LHCN-M2 (cell line): Measurements from ENCODE around the gene SH3BP5. TPM values are rescaled to one million over a fixed set of nuclear protein-coding genes. Genes with fewer than 3 reads are reported as not detected.
A peak's percentile ranks its signal among the peaks of the same experiment; 100 is the strongest.
"Not testable (repeated sequence)": the region's sequence is repeated elsewhere in the genome, so short reads cannot be mapped to it uniquely, and the experiment has no call there.

Source experiments
- DNase-seq: peaks from one replicate; pipeline ENCODE4 v3.0.0-alpha.2; 2012; ENCODE audit warnings: low read depth
- polyA plus RNA-seq: library from polyadenylated mRNA; unstranded; fragments of >200 nt; gene quantifications from one replicate; pipeline ENCODE4 v1.2.1, GENCODE V29; 2012; ENCODE audit warnings: missing spikeins
- total RNA-seq: library from RNA; depleted of rRNA; stranded (reverse); fragments of >200 nt; gene quantifications from 2 replicates; pipeline ENCODE4 v1.2.3, GENCODE V29; 2014; rRNA removed

SH3BP5 gene, protein sequence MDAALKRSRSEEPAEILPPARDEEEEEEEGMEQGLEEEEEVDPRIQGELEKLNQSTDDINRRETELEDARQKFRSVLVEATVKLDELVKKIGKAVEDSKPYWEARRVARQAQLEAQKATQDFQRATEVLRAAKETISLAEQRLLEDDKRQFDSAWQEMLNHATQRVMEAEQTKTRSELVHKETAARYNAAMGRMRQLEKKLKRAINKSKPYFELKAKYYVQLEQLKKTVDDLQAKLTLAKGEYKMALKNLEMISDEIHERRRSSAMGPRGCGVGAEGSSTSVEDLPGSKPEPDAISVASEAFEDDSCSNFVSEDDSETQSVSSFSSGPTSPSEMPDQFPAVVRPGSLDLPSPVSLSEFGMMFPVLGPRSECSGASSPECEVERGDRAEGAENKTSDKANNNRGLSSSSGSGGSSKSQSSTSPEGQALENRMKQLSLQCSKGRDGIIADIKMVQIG
- 7.8 and 8.4 TPM in 2 replicates for total RNA-seq
- polyA plus RNA-seq = 12.5 TPM

DNA sequence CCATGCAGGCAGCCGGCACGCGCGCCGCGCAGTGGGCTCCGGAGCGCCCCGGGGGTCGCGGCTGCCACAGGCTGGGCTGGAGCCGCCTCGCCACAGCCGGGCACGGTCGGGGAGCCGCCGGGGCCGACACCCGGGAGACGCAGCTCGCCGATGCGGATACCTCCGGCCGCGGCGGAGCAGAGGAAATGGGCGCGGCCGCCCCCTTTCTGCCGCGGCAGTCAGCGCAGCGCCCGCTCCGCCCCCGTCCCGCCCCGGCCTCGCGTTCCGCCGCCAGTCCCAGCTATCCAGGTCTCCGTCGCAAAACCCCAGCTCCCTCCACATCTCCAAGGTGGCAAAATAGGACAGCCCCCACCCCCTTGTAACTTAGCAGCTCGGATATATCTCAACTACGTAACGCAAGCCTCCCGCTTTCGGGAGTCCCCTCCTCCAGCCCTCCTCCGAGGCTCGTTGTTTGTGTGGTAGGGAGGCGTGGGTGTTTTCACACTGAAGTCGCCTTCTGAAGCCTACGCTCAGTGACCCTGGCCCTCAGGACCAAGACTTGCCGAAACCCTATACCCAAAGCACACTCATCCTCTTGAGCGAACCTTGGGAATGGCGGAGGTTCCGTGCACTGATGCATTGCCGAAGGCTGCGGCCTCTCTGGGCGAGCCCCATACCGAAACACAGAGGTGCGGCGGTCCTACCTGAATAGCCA lies at the start of gene SH3BP5:
TSS of gene SH3BP5 (minus strand) at position 182 of the 694 bp plus-strand sequence. CDS start at position 4, 178 bp downstream.
- DNase-seq = peak; percentile 51

DNA sequence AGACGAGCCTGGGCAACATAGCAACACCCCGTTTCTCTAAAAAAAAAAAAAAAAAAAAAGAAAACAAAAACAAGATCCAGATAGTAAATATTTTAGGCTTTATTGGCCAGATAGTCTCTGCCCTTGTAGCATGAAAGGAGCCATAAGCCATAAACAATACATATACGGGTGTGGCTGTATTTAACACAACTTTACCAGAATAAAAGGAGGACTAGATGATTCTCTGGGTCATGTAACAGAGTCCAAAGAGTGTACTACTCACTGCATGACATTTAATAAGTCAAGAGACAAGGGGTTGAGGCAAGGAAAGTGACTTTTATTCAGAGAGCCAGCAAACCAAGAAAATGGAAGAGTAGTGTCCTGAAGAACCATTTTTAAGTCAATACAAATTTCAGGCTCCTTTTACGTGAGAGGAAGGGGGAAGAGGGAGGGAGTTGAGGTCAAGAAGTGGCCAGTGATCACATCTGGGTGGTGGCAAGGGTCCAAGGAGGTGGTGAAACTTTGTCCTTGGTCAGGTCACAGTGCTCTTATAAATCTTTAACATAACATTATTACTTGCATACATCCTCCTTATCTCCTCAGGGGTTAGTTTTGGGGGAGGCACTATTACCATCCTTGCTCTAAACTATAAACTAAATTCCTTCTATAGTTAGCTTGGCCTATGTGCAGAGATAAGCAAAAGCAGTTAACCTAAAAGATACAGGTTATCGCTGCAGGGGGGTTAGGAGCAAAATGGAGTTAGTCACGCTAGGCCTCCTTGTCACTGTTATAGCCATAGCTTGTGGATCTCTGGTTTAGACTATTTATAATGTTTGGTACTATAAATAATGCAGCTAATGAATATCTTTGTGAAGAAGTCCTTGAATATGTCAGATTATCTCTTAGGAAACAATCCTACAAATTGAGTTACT lies 48.8 kb upstream of the SH3BP5 start:
- DNase-seq = no peak

DNA sequence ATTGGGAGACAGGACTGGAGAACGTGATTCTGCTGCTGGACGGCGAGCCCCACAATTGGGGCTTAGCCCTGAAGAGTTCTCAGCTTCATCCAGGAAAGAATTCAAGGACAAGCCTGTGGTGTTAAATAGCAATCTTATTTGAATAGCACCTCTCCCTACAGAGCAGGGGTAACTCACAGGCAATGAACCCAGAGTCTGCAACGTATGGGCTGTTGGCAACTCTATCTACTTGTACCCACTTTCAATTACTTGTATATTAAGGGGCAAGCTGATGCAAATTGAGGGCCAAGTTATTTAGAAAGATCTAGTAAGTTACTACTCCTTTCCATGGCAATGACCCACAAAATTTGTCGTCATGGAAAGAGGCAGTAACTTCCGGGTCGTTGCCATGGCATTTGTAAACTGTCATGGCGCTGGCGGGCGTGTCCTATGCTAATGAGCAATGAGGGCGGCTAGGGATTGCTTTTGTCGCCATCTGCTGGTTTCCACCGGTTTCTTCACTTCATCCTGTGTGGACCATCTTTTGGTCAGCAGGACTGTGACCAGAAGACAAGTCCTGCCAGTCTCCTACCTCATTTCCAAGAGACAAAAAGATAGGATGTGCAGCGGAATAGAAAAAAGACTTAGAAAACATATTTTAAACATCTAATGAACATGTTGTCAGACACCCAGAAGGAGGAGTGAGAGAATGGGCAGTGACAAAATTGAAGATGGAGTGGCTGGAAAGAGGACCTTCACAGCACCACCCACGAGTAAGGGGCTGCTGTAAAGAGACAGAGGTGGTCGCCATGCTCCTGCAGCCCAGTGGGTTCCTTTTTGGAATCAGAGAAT lies 45.8 kb upstream of the SH3BP5 start:
- DNase-seq = peak; percentile 92

DNA sequence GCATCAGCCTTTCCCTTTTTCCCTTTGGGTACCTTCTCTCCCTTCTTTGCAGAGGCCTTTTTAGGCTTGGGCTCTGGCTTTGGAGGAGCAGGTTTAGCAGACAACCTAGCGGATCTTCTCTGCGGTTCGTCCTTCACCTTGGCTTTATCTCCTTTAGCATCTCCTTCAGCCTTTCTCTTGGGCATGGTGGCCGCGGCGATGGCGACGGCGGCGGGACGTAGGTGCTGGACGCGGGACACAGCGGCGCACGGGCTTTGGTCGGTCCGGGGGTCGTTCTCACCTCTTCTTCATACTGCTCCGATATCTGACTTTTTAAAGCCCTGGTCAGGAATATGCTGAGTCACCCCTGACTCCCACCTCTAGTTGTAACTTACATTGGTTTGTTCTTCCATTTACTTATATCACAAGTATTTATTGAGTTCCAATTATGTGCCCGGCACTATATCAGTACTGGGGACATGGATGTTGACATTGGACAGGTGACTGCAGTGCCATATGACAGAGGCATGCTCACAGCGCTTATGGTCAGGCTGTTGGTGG lies 43.1 kb upstream of the SH3BP5 start:
- no peak for DNase-seq

DNA sequence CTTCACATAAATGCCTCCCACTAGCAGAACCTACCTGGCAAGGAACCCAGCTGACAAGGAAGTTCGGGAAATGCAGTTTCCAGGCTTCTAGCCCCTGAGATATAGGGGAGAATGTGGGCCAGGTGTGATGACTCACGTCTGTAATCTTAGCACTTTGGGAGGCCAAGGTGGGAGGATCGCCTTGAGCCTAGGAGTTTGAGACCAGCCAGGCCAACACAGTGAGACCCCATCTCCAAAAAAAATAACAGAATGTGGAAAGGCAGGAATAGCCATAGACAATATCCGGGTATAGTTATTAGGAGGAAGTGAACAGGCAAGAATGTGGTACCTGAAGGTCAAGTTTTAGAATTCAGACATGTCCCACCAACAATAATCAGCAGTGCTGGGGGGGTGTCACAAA lies 40.5 kb upstream of the SH3BP5 start:
- no peak for DNase-seq

DNA sequence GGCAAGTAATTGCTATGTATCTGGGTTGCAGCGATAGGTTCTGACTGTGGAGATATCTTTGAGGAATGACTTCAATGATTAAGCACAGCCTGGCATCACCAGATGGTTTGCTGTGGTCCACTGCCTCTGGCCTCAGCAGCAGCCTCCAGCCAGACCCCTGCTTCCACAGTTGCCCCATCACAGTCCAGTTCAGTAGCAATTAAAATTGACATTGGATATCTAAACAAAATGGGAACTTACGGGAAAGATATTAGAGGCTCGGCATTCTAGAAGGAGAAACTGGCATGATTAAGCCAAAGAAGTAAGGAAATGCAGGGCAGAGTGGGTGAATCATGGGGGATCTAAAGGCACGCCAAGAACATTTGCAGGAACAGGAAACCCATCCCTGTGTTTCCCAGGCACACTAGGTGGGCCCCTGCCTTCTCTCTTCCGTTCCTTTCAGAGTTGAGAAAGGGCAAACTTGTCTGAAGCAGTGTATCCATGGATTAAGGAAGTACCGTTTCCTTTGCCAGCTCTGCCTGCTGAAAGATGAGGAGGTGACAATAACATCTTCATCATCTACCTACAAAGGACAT lies 36.3 kb upstream of the SH3BP5 start:
- DNase-seq = no peak

DNA sequence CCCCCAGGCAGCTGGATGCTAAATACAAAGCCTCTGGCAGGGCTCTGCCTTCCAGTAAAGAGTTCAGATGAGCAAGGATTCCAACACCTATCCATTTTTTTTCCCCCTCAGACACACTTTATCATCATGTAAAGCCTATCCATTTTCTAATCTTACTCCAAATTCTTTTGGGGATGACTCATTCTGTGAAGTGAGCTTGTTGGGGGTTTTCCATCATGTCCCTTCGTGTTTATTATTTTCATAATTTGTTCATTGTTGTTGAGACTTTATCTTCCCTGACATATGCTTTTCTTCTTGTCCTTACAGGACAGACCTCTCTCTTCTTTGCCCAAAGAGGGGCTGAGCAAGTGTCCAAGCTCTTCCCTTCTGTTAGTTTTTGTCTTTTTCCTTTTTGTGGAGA lies 34.7 kb upstream of the SH3BP5 start:
- DNase-seq = peak; percentile 35

DNA sequence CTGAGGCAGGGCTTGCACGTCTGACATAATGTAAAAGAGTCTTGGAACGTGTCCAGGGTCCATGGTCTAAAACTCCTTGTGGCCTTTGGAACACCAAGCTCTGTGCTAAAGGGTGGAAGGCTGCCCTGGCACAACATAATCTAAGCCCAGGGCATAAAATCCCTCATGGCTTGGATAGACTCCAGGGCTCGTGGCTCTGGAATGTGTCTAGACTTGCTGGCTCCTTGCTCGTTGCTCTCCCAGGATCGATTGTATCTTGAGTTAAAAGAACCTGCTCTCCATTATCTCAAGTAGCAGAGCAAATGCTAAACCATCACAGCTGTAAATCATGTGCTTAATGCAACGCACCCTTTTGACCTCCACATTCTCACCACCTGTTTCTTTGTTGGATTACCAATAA lies 31.7 kb upstream of the SH3BP5 start:
- not testable (repeated sequence) for DNase-seq

DNA sequence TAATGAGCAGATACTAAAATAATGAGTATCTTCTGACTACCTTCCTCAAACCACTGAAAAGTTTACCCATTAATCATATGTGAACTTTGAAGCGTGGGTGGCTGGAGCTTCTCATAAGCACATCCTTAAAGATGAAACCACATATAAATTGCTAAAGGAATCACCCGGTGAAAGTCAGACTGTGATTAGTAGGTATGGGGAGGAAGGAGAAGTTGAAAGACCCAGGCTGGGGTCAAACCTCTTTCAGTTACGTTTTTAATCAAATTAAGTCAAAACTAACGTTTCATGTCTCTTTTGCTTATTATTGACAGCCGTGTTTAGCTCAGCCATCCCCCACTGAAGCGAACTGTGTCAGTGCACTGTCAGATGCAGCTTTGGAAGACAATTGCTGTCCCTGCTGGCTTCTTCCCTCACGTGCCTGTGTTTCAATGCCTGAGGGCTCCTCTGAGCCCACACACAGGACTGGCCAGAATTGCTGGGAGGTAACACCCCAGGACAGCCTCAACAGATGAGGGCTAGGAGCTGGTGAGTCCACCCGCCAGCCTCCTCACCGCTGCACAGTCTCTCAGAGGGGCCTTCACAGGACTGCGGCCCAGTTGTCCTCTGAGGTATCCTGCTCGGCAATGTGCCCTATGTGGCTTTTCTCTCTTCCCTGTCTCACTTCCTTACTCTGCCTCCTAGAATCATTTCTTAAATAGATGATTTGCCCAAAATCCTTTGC lies 29.3 kb upstream of the SH3BP5 start:
- DNase-seq = no peak

DNA sequence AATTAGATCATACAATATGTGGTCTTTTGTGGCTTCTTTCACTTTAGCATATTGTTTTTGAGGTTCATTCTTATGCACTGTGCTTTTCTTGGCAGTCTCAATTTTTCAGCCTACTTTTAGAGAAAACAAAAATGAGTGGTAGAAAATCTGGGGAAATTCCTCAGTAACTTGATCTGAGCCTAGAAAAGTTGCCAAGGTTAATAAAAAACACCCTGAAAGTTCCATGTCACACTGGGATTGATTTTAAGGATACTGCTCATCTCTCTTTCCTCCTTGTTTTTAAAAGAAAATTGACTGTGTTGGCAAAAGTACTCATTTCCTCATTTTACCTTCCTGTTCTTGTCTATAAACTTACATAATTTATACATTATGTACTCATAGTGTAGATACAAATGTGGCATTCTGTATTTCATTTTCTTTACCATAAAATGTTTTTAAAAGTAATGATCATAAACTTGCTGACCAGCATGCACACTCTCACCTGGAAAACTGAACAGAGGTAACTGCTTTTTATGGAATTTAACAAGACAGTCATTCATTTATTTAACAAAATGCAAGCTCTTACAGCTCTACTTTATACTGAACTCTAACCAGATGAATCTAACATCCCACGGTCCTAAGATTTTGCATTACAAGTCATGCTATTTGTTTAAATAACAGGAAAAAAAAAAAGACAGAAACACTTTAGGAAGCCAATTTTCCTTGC lies 28.6 kb upstream of the SH3BP5 start:
- no peak for DNase-seq

DNA sequence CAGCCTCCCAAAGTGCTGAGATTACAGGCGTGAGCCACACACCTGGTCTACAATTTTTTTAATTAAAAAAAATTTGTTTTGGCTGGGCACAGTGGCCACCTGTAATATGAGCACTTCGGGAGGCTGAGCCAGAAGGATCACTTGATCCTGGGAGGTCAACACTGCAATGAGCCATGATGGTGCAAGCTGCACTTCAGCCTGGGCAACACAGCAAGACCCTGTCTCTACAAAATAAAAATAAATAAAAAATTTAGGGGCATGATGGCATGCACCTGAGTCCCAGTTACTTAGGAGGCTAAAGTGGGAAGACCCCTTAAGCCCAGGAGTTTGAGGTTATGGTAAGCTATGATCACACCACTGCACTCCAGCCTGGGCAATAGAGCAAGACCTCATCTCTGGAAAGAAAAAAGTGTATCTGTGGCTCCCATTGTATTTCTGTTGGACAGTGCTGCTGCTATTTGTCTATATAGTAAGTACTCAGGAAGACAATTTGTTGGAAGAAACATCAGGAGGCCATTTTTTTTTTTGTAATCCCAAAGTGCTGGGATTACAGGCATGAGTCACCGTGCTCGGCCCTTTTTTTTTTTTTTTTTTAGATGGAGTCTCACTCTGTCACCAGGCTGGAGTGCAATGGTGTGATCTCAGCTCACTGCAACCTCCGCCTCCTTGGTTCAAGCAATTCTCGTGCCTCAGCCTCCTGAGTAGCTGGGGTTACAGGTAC lies 27.5 kb upstream of the SH3BP5 start:
- DNase-seq = no peak

DNA sequence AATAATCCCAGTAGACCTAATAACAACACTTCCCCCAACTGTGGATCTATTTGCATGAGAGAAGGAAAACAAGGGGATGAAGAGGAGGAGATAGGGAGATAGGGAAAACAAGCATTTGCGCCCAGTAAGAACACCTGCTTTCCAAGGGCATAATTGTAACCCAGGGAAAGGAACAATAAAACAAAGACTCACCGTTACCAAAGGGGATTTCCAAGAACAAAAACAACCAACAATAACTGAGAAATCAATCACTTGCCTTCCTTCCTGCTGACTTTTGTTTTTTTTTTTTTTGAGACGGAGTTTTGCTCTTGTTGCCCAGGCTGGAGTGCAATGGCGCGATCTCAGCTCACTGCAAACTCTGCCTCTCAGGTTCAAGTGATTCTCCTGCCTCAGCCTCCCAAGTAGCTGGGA lies 24.3 kb upstream of the SH3BP5 start:
- DNase-seq = not testable (repeated sequence)

DNA sequence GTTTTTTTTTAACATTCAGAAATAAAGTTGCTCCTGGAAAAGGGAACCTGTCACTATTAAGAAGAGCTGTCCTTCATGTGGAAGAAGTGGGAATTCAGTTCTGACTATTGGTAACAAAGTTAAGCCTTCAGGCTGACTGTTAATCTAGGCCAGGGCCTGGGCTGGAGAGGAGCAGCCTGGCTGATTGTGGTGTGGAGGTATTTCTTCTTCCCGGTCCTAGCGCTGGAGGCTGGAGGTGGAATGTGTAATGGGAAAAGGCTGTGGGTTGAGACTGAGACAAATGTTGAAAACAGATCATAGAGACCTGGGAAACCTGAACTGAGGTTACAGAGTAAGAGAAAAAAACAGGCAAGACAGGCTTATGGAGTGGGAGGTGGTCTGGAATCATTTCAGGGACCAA lies 23.8 kb upstream of the SH3BP5 start:
- no peak for DNase-seq

DNA sequence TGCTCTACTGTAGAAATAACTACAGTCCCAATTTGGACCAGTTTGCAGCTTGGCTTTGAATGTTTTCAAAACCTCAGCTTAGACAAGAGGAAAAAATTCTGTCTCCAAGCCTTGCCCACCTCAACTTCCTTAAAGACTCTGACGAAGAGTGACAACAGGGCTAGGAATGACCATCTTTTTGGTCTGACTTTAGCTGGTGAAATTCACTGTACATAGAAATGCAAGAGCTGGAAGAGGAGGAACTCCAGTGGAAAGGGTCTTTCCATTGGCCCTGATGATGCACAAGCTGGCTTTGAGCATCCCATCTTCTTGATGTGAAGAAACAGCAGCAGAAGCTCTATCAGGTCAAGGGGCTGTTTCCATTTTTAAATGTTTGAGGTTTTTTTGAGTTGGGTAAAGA lies 22.7 kb upstream of the SH3BP5 start:
- DNase-seq = no peak

DNA sequence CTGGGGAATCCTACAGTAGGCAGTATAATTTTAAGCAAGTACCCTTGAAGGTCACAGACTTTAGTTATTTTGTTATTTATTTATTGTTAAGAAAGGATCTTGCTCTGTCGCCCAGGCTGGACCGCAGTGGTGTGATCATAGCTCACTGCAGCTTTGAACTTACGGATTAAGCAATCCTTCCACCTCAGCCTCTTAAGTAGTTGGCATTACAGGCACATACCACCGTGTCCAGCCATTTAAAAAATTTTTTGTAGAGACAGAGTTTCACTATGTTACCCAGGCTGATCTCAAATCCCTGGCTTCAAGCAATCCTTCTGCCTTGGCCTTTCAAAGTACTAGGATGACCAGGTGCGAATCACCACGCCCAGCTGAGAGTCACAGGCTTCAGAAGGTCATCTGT lies 22.1 kb upstream of the SH3BP5 start:
- no peak for DNase-seq

DNA sequence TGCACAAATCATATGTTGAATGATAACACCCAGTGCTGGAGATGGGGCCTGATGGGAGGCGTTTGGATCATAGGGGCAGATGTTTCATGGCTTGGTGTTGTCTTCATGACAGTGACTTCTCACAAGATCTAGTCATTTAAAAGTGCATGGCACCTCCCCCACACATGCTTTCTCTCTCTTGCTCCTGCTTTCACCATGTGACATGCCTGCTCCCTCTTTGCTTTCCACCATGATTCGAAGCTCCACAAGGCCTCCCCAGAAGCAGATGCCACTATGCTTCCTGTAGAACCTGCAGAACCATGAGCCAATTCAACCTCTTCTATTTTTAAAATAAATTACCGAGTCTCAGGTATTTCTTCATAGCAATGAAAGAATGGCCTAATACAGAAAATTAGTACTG lies 17.8 kb upstream of the SH3BP5 start:
- DNase-seq = no peak

DNA sequence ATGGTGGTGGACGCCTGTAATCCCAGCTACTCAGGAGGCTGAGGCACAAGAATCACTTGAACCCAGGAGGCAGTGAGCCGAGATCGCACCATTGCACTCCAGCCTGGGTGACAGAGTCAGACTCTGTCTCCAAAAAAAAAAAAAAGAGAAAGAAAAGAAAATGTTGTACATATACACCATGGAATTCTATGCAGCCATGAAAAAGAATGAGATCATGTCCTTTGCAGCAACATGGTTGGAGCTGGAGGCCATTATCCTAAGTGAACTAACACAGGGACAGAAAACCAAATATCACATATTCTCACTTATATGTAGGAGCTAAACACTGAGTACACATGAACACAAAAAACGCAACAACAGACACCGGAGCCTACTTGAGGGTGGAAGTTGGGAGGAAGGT lies 17.1 kb upstream of the SH3BP5 start:
- DNase-seq = not testable (repeated sequence)

DNA sequence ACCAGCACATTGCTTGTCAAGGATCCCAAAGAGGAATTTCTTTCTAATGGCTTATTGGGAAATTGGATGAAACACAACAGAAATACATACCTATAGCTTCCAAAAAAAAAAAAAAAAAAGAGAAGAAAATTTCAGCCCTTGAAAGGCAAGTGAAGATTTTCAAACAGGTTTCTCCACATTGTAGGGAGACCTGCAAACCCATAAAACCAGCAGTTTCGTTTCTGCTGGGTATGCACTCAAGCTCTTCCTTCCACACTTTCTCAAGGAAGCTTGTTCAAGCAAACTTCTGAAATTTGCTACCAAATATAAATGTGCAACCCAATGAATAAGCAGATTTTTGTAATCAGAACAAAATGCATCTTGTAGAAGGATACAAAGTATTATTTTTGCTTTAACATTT lies 15.9 kb upstream of the SH3BP5 start:
- DNase-seq = no peak
